Heart left ventricle (tissue), 16 donors: Measurements from ENCODE around the gene CACNB2. TPM values are rescaled to one million over a fixed set of nuclear protein-coding genes. Genes with fewer than 3 reads are reported as not detected.

Experiments used
- ATAC-seq, 4 donors: fragments of 200-7000 bp; cut with Tn5 transposase; one replicate each; pipeline ENCODE4 v1.9.1; 2020 to 2022; ENCODE audit warnings: moderate library complexity in 4 of 4, mild to moderate bottlenecking in 3 of 4, moderate number of reproducible peaks in 1 of 4
- DNase-seq, 5 donors: peaks; one replicate each; pipeline ENCODE4 v3.0.0-alpha.2; 2020
- H3K27ac ChIP-seq, 12 donors: fragments of 200-600 bp; sonication (generic) in 4 of 12; one replicate each; pipeline versions ENCODE4 v1.5.0 to v1.8.0; 2016 to 2022; ENCODE audit warnings: mild to moderate bottlenecking in 2 of 12
- H3K27me3 ChIP-seq, 9 donors: fragments of 200-600 bp; sonication (generic) in 2 of 9; one replicate each; pipeline versions ENCODE4 v1.5.1 to v1.8.0; 2016 to 2022; ENCODE audit warnings: mild to moderate bottlenecking in 3 of 9
- H3K36me3 ChIP-seq, 9 donors: fragments of 200-600 bp; sonication (generic) in 2 of 9; one replicate each; pipeline versions ENCODE4 v1.5.0 to v1.8.0; 2018 to 2022; ENCODE audit warnings: mild to moderate bottlenecking in 2 of 9
- H3K4me1 ChIP-seq, 12 donors: fragments of 200-600 bp; sonication (generic) in 4 of 12; one replicate each; pipeline versions ENCODE4 v1.5.0 to v1.8.0; 2016 to 2022; ENCODE audit warnings: mild to moderate bottlenecking in 3 of 12
- H3K4me3 ChIP-seq, 12 donors: fragments of 200-600 bp; sonication (generic) in 4 of 12; one replicate each; pipeline versions ENCODE4 v1.5.0 to v1.8.0; 2017 to 2022; ENCODE audit warnings: mild to moderate bottlenecking in 9 of 12, moderate library complexity in 4 of 12
- H3K9me3 ChIP-seq, 12 donors: fragments of 200-600 bp; sonication (generic) in 4 of 12; one replicate each; pipeline versions ENCODE4 v1.5.0 to v1.8.0; 2016 to 2022; ENCODE audit warnings: mild to moderate bottlenecking in 1 of 12
- CTCF ChIP-seq, 12 donors: fragments of 200-600 bp; sonication (generic) in 4 of 12; IDR thresholded peaks; one replicate each; pipeline versions ENCODE4 v1.5.0 to v1.8.0; 2018 to 2022; ENCODE audit warnings: antibody characterized with exemption in 12 of 12, mild to moderate bottlenecking in 5 of 12
- POLR2A ChIP-seq, 2 donors: fragments of 450-650 bp; IDR thresholded peaks; one replicate each; pipeline ENCODE4 v1.6.1; 2017; ENCODE audit warnings: antibody characterized with exemption in 2 of 2, mild to moderate bottlenecking in 2 of 2, moderate library complexity in 2 of 2
- WGBS, 4 donors: extraction: QIAGEN DNeasy Blood & Tissue Kit in 2 of 4; methylation state at CpG; one replicate each; pipeline versions ENCODE4 v1.1.5 to v1.1.7; 2013 to 2018; 5-methylcytosine and 5-hydroxymethylcytosine counted together
- intact Hi-C, 10 donors: fragments of 100-400 bp; cut with DNase I; formaldehyde crosslinking; loops; one replicate each; pipeline versions ENCODE4 v1.11.1 to v1.14.2; 2022
- polyA plus RNA-seq, 2 donors: library from polyadenylated mRNA; stranded (reverse); fragments of 200-250 nt; gene quantifications; one replicate each; pipeline ENCODE4 v1.2.3, GENCODE V29; 2013
- total RNA-seq, 9 donors: library from RNA; depleted of rRNA in 2 of 9; stranded (reverse); fragments of >200 nt in 2 of 9; fragmentation: NEBNext Ultra II Directional in 3 of 9; extraction: Animal tissue kit (Norgen Biotek cat#: 25700) in 3 of 9; gene quantifications; one replicate each; pipeline versions ENCODE4 v1.1.0 to v1.2.4, GENCODE V29; 2016 to 2023
- donor health status: ischemic (EF 13 %, LVEDD 7.1; RV severe dilation, severe dysfunction).
- donor health status: healthy with polysubstance abuse.
- donor health status: DM: no; HTN: yes; CAD: no.
- donor health status: DM: no; HTN: no; CAD: no.
- donor health status: ischemic (EF 25% LVEDD 6.9; RV normal size, moderate dysfunction).
- donor health status: ischemic (EF 25% LVEDD 5.7; RV mildly dilated, moderate dysfunction).
- donor health status: healthy.
- donor health status: DM: yes; HTN: yes; CAD: no.
- donor health status: ischemic (EF 35%, LVEDD 5.7; RV mildly dilated, moderate dysfunction).
- donor health status: nonischemic (EF 11% LVEDD 7.7; RV severe dilation, severe dysfunction).
- donor health status: DM: yes; HTN: yes; CAD: no.
- donor health status: PGD.
- donor health status: ischemic (EF 29% LVEDD 5.4; RV normal size, mild dysfunction).
- donor health status: nonischemic (EF 23%, LVEDD 6.1; RV moderate dilation, normal function).

Gene CACNB2
- total and polyA plus RNA-seq, 11 donors: 11.4 to 63.2 (median 33.2) TPM

- Histone ChIP-seq H3K4me1 (peaks cover 0 to 8% (median 0%) of the 10 kb centered on the region in 12 donors), H3K36me3 (no peaks in the 10 kb centered on the region), H3K4me3 (no peak overlapping the region), H3K9me3 (no peaks in the 10 kb centered on the region), H3K27ac (no peak overlapping the region), H3K27me3 (no peaks in the 10 kb centered on the region)
- 85 to 89% (median 86%) methylated on average over 3 of the region's 3 CpGs for WGBS, 4 donors
- intact Hi-C loops: loop anchor here in 1 of 10 donors (10.0 kb wide), 1 partner anchor 183 kb away; no protein-coding TSS in a partner anchor
- no peak for ATAC-seq
- DNase-seq: no peak
- TF ChIP-seq CTCF (IDR thresholded peaks at IDR 0.05) (no peak), POLR2A (IDR thresholded peaks at IDR 0.05) (no peak)
Observed at GRCh38 chr10:18098201-18098600, 42.0 kb upstream of the CACNB2 start.

GRCh38 chr10:18099415-18099814 lies 40.8 kb upstream of the CACNB2 start:
- Histone ChIP-seq H3K27me3 (no peaks in the 10 kb centered on the region), H3K36me3 (no peaks in the 10 kb centered on the region), H3K4me3 (no peak overlapping the region), H3K9me3 (no peaks in the 10 kb centered on the region), H3K4me1 (peaks cover 0 to 8% (median 0%) of the 10 kb centered on the region in 12 donors), H3K27ac (no peak overlapping the region)
- DNase-seq: no peak
- TF ChIP-seq CTCF (IDR thresholded peaks at IDR 0.05) (no peak), POLR2A (IDR thresholded peaks at IDR 0.05) (no peak)
- intact Hi-C loops: loop anchor here in 1 of 10 donors (10.0 kb wide), 1 partner anchor 185 kb away; no protein-coding TSS in a partner anchor
- ATAC-seq: no peak
- 73 to 84% (median 80%) methylated on average over 3 of the region's 3 CpGs for WGBS, 4 donors

GRCh38 chr10:18100669-18101068 lies 39.6 kb upstream of the CACNB2 start:
- WGBS, 4 donors: 63 to 88% (median 77%) methylated on average over 1 of the region's 1 CpG
- H3K36me3 ChIP-seq: no peaks in the 10 kb centered on the region
- ATAC-seq: no peak

GRCh38 chr10:18102404-18102803 lies 37.8 kb upstream of the CACNB2 start:
- no peak overlapping the region for H3K4me3 ChIP-seq
- H3K27me3 ChIP-seq: no peaks in the 10 kb centered on the region
- no peaks in the 10 kb centered on the region for H3K36me3 ChIP-seq
- peaks cover 0 to 3% (median 0%) of the 10 kb centered on the region in 12 donors for H3K4me1 ChIP-seq
- H3K27ac ChIP-seq: no peak overlapping the region
- TF ChIP-seq POLR2A (IDR thresholded peaks at IDR 0.05): no peak
- no peak for TF ChIP-seq CTCF (IDR thresholded peaks at IDR 0.05)
- H3K9me3 ChIP-seq: no peaks in the 10 kb centered on the region
- whole genome bisulfite sequencing, 4 donors: 96 to 100% (median 99%) methylated on average over 1 of the region's 1 CpG
- ATAC-seq (no peak), DNase-seq (no peak)
- intact Hi-C loops: loop anchor here in 9 of 10 donors (5.0 to 10.0 kb wide), 6 partner anchors 188 to 498 kb away; no protein-coding TSS in a partner anchor

More at GRCh38 chr10:18100669-18101068, 39.6 kb upstream of the CACNB2 start:
- no peak for TF ChIP-seq CTCF (IDR thresholded peaks at IDR 0.05)
- no peak for TF ChIP-seq POLR2A (IDR thresholded peaks at IDR 0.05)
- Histone ChIP-seq H3K27me3 (no peaks in the 10 kb centered on the region), H3K4me1 (peaks cover 0 to 8% (median 0%) of the 10 kb centered on the region in 12 donors), H3K4me3 (no peak overlapping the region), H3K27ac (no peak overlapping the region), H3K9me3 (no peaks in the 10 kb centered on the region)
- intact Hi-C loops: loop anchor here in 9 of 10 donors (5.0 to 10.0 kb wide), 6 partner anchors 186 to 496 kb away; no protein-coding TSS in a partner anchor
- DNase-seq: no peak
